Forelimb muscle (tissue), 1 donor: ENCODE measurements around the gene NDUFB4. TPM values are rescaled to one million over a fixed set of nuclear protein-coding genes. Genes with fewer than 3 reads are reported as not detected.
"Not testable (repeated sequence)": the region's sequence is repeated elsewhere in the genome, so short reads cannot be mapped to it uniquely, and the experiment has no call there.

Experiments used
- DNase-seq: peaks from one replicate; pipeline ENCODE4 v3.0.0-alpha.2; 2013; ENCODE audit warnings: low read depth
- polyA plus RNA-seq: library from polyadenylated mRNA; unstranded; fragments of 120-200 nt; gene quantifications from one replicate; pipeline ENCODE4 v1.2.1, GENCODE V29; 2013; ENCODE audit not compliant: insufficient read length

NDUFB4 gene
- polyA plus RNA-seq, 1 donor, result 170 TPM

- no peak for DNase-seq
Measured at GRCh38 chr3:120569222-120570057, 26.7 kb upstream of the NDUFB4 start.

DNA sequence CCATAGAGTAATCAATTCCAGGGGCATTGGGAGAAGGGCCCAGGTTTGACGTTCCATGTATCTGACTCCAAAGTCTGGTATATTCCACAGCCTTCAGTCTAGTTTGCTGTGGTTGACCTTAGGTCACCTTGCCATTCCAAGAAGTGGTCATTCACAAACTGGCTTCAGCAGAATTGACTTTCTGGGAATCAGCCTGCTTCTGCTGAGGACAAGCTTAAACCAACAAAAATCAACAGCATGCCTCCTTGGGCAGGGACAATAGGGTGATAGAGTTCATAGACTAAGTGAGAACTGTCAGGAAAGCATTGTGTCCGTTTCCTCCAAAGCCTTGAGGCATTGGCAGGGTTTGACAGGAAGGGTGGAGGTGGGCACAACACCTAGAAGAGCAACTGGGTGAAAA is 24.1 kb upstream of the NDUFB4 start:
- DNase-seq, result no peak

DNA sequence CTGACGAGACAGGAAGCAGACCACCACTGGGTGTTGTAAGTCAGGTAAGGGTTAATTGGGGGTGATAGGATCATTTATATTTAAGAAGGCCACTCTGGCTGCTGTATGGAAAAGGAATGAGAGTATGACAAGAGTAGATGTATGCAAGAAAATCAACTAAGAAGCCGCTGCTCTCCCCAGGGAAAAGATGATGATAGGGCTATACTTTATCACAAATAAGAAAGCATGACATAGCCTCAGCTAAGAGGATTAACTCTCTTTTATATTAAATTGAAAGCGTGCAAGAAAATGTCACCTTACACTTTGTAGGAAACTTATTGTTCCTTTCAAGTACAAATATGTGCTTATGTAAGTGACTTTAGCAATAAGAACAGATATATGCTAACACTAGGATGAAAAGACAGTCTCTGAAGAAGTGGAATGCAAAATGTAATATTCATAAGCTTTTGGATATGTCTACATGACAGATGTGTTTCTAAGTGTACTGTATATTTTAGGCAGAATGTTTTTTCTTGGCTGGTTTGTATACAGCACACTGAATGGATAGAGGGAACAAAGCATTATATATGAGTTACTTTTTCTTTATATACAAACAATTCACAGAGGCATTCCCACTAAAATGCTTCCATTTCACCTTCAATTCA is 8.7 kb upstream of the NDUFB4 start:
- DNase-seq, result no peak

- no peak for DNase-seq
Measured at GRCh38 chr3:120595788-120596115, 384 bp upstream of the NDUFB4 start.

DNA sequence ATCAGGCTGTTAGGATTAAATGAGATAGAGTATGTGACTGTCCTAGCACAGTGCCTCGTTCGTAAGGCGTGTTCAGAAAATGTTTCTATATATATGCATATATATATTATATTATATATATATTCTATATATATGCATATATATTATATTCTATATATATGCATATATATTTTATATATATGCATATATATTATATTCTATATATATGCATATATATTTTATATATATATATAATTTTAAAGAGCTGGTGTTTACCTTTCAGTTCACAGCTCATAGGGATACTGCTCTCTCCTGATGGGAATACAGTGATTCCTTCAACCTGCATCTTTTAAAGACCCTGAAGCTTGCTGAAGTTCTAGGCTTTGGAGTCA is 702 bp downstream of the NDUFB4 start:
- DNase-seq, result no peak

- DNase-seq, result no peak
Measured at GRCh38 chr3:120597445-120598049, 1.4 kb downstream of the NDUFB4 start.

GRCh38 chr3:120599211-120599610 is 3.1 kb downstream of the NDUFB4 start:
- no peak for DNase-seq

DNA sequence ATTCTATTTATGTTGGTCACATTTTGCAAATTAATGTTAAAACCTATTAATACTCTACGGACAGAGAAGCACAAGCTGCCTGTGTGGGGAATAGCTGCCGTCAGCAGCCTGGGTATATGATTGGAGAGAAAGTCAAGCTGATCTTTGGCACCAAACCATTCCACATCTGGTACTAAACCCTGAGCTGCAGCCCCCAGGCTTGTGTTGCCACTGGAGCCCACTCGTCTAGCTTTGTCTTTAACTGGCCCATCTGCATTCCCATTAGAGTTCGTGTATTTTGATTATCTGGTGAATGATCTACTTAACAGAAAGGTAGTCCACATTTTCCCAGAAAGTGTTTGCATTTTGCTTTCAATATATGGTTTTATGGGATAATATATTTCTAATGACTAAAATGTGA is 5.4 kb downstream of the NDUFB4 start:
- DNase-seq, result no peak

DNA sequence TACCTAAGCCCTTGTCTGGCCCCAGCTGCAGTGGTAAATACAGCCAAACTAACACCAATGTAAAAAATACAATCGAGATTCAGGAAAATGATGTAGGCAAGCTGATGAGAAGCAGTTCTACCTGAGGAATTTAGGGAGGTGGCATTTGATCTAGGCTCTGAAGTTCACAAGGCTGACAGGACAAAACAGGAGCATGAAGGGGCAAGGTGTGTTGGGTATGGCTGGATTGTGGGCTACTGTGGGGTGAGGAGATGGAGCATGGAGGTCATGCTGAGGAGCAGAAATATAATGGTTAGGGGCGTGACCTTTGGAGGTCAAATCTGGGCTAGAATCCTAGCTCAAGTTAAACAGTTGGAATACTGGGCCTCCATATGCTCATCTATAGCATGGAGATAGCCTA is 6.5 kb downstream of the NDUFB4 start:
- DNase-seq, result no peak

DNA sequence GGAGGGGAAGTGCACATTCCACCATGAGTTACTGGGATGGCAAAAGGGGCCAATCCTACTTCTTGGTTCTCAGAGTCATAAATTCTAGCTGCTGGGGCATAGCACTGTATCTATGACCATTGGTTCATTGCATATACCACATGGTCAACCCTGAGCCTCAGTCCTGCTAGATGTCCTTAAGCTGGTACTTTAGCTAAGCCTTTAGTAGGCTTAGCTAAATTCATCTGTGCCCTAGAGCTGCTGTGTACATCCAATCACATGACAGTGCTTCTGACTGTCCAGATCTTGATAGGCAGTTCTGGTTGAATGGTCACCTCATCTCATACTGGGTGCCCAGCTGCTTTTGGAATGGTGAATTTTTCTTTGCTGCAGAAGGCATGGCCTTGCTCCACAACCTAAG is 8.2 kb downstream of the NDUFB4 start:
- no peak for DNase-seq

DNA sequence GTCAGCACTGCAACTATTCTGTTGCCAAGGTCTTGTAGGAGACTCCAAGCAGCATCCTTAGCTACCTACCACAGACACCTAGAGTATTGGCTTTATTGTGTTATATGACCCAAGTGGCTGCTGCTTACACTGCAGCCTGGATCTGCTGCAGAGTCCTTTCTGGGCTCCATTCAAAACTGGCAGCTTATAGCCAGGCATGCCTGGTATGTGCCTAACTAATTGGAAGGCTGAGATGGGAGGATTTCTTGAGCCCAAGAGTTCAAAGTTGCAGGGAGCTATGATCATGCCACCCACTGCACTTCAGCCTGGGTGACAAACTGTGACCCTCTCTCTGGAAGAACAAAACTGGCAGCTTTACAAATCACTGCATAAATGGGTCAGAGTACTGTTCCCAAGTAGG is 8.6 kb downstream of the NDUFB4 start:
- no peak for DNase-seq

- no peak for DNase-seq
Measured at GRCh38 chr3:120608506-120608905, 12.4 kb downstream of the NDUFB4 start.

- no peak for DNase-seq
Measured at GRCh38 chr3:120614765-120615164, 18.6 kb downstream of the NDUFB4 start.

DNA sequence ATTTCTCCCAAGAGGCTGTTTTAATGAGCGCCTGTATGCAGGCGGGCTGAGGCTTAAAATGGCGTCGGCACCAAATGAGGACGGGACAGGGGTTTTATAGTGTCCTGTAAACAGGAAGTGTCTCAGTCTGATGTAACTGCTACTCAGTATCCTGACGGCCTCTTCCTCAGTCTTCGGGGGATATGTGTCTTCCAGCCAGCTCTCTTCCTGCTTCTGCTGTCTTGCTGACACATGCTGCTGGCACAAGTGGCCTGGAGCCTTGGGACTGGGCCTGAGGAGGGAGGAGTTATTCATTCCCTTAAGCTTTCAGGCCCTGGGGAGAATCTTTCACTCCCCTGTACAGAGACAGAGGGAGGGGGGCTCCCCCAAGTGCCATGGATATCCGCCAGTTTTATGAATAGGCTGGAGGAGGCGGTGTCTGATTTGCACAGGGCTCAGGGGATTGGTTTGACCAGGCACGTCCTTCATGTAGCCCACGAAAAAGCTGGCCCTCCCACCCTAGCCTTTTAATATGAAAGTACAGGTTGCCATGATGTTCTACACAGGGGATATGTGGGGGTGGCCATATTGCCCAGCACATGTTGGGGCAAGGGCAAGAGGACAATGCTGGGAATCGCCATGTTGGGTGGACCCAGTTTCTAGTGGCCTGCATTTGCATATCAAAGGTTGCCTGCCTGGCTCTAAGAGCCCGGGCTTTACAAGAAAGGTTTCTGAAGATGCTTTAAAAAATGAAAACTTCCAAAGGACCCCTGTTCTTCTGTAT is 19.9 kb downstream of the NDUFB4 start:
- DNase-seq, result no peak

- DNase-seq, result not testable (repeated sequence)
Measured at GRCh38 chr3:120616745-120617144, 20.6 kb downstream of the NDUFB4 start.

DNA sequence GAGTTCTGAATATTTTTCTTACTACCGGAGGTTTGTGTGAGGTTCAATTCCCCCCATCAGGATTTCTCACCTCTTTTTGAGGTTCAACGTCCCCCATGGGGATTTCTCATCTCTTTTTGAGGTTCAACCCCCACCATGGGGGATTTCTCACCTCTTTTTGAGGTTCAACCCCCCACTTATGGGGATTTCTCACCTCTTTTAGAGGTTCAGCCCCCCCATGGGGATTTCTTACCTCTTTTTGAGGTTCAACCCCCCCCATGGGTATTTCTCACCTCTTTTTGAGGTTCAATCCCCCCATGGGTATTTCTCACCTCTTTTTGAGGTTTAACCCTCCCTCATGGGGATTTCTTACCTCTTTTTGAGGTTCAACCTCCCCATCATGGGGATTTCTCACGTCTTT is 26.3 kb downstream of the NDUFB4 start:
- no peak for DNase-seq

- no peak for DNase-seq
Measured at GRCh38 chr3:120622870-120623726, 27.0 kb downstream of the NDUFB4 start.

DNA sequence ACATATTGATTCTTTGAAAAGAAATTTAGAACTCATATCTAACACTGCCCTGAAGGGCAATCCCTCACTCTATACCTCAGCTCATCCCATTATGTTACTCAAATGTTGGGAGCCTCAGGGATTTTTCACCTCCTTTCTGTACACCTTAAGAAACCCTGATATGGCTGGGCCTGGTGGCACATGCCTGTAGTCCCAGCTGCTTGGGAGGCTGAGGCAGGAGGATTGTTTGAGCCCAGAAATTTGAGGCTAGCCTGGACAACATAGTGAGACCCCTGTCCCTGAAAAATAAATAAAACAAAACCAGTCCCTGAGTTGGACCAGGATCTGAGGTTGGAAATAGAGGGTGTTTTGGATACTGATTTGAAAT is 27.6 kb downstream of the NDUFB4 start:
- no peak for DNase-seq

DNA sequence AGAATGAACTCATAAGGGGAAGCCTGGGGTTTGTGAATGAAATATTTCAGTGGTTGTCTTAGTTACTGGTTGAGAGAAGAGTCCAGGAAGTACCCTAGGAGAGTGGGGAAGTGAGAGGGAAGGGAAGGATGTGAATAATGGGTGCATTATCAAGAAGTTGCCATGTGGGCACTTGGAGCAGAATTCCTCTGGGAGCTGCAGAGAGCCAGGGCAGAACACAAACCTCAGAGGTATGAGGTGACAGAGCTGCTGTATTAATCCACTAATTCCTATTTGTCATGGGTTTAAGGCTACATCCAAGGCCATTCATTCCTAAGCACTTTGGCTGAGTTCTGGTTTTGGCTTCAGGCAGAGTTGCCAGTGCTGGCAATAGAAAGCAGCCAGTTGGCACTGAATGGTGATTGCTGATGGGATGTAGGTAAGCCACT is 29.0 kb downstream of the NDUFB4 start:
- no peak for DNase-seq

DNA sequence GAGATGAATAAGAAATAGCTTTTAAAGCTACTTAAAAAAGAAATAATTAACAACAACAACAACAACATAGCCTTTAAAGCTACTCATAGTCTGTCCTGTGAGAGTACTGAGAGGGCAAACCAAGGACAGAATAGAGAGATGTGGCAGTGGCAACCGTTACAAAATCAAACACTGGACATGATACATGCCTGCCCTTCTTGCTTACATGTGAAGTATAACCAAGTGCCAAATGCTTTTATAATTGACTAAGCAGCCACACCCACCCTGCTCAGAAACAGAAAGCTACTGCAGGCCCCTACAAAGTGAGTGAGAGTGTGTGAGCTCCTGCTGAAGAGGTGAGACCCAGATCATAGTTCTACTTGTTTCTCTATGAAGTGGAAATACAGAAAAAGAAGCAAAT is 38.4 kb downstream of the NDUFB4 start:
- no peak for DNase-seq

DNA sequence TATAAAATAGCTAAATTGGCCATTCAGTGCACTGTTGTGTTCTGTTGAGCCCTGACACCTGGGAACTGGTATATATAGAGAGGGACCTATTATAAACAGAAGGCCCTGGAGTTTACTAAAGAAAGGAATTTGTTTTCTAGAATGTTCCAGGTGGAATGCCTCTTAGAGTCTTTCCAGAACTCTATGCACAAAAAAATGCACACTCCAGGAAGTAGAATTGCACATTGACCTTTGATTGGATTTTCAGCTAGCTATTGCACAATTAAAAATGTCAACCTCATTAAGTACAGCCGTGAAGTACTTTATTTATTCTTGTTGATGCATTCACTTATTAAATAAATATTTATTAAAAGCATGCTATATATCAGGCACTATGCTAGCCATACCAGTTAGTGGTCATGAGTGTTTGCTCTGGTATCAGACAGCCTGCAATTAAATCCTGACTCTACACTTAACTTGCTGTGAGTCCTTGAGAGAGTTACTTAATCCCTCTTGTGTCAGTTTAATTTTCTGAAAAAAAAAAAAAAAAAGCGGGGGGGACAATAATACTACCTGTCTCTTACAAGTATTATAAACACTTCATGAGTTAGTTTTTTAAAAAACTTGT is 40.8 kb downstream of the NDUFB4 start:
- DNase-seq, result no peak
